ENCODE measurements around the gene VAV2.

DNA sequence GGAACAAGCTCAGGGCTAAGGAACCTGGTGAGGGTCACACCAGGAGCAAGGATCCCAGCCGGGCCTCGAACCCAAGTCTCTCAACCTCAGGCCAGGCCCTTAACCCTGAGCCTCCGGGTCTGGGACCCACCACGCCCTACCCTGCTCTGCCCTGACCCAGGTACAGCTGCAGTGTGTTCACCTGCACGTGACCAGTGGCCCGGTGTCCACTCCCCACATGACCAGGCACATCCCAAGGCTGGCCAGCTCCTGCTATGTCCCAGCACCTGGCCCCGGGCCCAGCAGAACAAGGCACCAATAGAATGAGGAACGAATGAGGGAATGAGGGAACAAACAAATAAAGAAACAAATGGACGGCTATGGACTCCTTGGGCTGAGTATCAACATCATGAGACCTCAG, 142.0 kb downstream of the VAV2 start:
- TF ChIP-seq SIN3A (IDR thresholded peaks at IDR 0.05; ENCODE audit: borderline replicate concordance, low read depth, low read length) = no peak
- no peak for TF ChIP-seq MAX (IDR thresholded peaks at IDR 0.05; ENCODE audit: low read depth)
- no peak for TF ChIP-seq RXRA (IDR thresholded peaks at IDR 0.05; ENCODE audit: borderline replicate concordance, low read depth)
- TF ChIP-seq, protein P1, sequence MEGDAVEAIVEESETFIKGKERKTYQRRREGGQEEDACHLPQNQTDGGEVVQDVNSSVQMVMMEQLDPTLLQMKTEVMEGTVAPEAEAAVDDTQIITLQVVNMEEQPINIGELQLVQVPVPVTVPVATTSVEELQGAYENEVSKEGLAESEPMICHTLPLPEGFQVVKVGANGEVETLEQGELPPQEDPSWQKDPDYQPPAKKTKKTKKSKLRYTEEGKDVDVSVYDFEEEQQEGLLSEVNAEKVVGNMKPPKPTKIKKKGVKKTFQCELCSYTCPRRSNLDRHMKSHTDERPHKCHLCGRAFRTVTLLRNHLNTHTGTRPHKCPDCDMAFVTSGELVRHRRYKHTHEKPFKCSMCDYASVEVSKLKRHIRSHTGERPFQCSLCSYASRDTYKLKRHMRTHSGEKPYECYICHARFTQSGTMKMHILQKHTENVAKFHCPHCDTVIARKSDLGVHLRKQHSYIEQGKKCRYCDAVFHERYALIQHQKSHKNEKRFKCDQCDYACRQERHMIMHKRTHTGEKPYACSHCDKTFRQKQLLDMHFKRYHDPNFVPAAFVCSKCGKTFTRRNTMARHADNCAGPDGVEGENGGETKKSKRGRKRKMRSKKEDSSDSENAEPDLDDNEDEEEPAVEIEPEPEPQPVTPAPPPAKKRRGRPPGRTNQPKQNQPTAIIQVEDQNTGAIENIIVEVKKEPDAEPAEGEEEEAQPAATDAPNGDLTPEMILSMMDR (IDR thresholded peaks at IDR 0.05) = no peak
- TF ChIP-seq YY1 (IDR thresholded peaks at IDR 0.05; ENCODE audit: low read depth) = no peak
- no peak for TF ChIP-seq TCF12 (IDR thresholded peaks at IDR 0.05)
- TF ChIP-seq EZH2phosphoT487 (IDR thresholded peaks at IDR 0.05; ENCODE audit: borderline replicate concordance, low read depth) = no peak

All from SK-N-SH (cell line).